Testis (tissue), 3 donors: ENCODE results near the gene SFTPB. TPM values are rescaled to one million over a fixed set of nuclear protein-coding genes. Genes with fewer than 3 reads are reported as not detected.

Experiments used
- DNase-seq: peaks from one replicate; pipeline ENCODE4 v3.0.0-alpha.2; 2019
- H3K27ac ChIP-seq, 2 donors: fragments of 200-600 bp; sonication (generic); one replicate each; pipeline ENCODE4 v1.5.1; 2019
- H3K27me3 ChIP-seq: fragments of 200-600 bp; sonication (generic); one replicate; pipeline ENCODE4 v1.5.1; 2019
- H3K36me3 ChIP-seq: fragments of 200-600 bp; sonication (generic); one replicate; pipeline ENCODE4 v1.5.1; 2017; ENCODE audit warnings: low read depth; ENCODE audit errors: missing control alignments
- H3K4me1 ChIP-seq: fragments of 200-600 bp; sonication (generic); one replicate; pipeline ENCODE4 v1.5.1; 2019
- H3K4me3 ChIP-seq, 2 donors: fragments of 200-600 bp; sonication (generic); one replicate each; pipeline ENCODE4 v1.5.1; 2017 to 2019
- H3K9me3 ChIP-seq: fragments of 200-600 bp; sonication (generic); one replicate; pipeline ENCODE4 v1.5.1; 2017
- CTCF ChIP-seq, 3 experiments: fragments of 450-650 bp in 2 of 3; fragments of 200-600 bp in 1 of 3; sonication (generic) in 1 of 3; IDR thresholded peaks; one replicate each; pipeline ENCODE4 v1.5.1; 2016 to 2019; ENCODE audit warnings: antibody characterized with exemption in 3 of 3, mild to moderate bottlenecking in 2 of 3, moderate library complexity in 1 of 3
- POLR2A ChIP-seq: fragments of 450-650 bp; IDR thresholded peaks from one replicate; pipeline ENCODE4 v1.6.1; 2017; ENCODE audit warnings: antibody characterized with exemption, mild to moderate bottlenecking, moderate library complexity
- WGBS, 2 donors: methylation state at CpG; one replicate each; pipeline ENCODE4 v1.1.5; 2018; 5-methylcytosine and 5-hydroxymethylcytosine counted together
- intact Hi-C: fragments of 100-400 bp; cut with DNase I; formaldehyde crosslinking; loops from one replicate; pipeline ENCODE4 v1.15.1; 2023; ENCODE audit warnings: low total_unique reads
- polyA plus RNA-seq: library from polyadenylated mRNA; stranded (reverse); fragments of 350-450 nt; fragmentation: Illumina TruSeq; extraction: RNeasy Lipid Tissue Mini Kit (QIAGEN cat#74804); gene quantifications from one replicate; pipeline ENCODE4 v1.2.3, GENCODE V29; 2014; ENCODE audit warnings: low read depth, low replicate concordance; ENCODE audit not compliant: insufficient read depth
- total RNA-seq, 2 donors: library from RNA; depleted of rRNA; stranded (reverse); fragments of >200 nt; gene quantifications; one replicate each; pipeline ENCODE4 v1.2.3, GENCODE V29; 2016

The SFTPB gene
- total and polyA plus RNA-seq, 3 donors from 2014 or later = 0.25 to 0.36 TPM; not detected in 1

GRCh38 chr2:85706063-85706462 lies 38.1 kb upstream of the SFTPB start:
- intact Hi-C loops = no loop called here
- Histone ChIP-seq H3K4me1 (peaks cover 25% of the 10 kb centered on the region), H3K27me3 (no peaks in the 10 kb centered on the region), H3K9me3 (no peaks in the 10 kb centered on the region), H3K4me3 (no peak overlapping the region), H3K27ac (peak overlapping the region; percentile 34 to 38), H3K36me3 (no peaks in the 10 kb centered on the region)
- DNase-seq = no peak
- 82 to 88% methylated on average over 6 of the region's 6 CpGs for WGBS, 2 donors
- no peak for TF ChIP-seq POLR2A

- Histone ChIP-seq H3K36me3 (no peaks in the 10 kb centered on the region), H3K27ac (peak overlapping the region; percentile 34 to 38), H3K27me3 (no peaks in the 10 kb centered on the region), H3K4me3 (no peak overlapping the region), H3K9me3 (no peaks in the 10 kb centered on the region), H3K4me1 (peaks cover 21% of the 10 kb centered on the region)
- no peak for DNase-seq
- 86 to 89% methylated on average over 2 of the region's 2 CpGs for WGBS, 2 donors
- intact Hi-C loops = no loop called here
- TF ChIP-seq CTCF (IDR thresholded peaks at IDR 0.05) = no peak
- TF ChIP-seq POLR2A = no peak
Observed at GRCh38 chr2:85705680-85706039, 37.7 kb upstream of the SFTPB start.

- intact Hi-C loops = no loop called here
- H3K27me3 ChIP-seq = no peaks in the 10 kb centered on the region
- H3K27ac ChIP-seq = peak overlapping the region; percentile 10 to 34
Observed at GRCh38 chr2:85704800-85705679, 37.0 kb upstream of the SFTPB start.

GRCh38 chr2:85704038-85704437 lies 36.0 kb upstream of the SFTPB start:
- no peak for TF ChIP-seq CTCF (IDR thresholded peaks at IDR 0.05)
- no peak for TF ChIP-seq POLR2A
- no peaks in the 10 kb centered on the region for H3K36me3 ChIP-seq
- intact Hi-C loops = no loop called here
- H3K4me3 ChIP-seq = no peak overlapping the region
- H3K9me3 ChIP-seq = no peaks in the 10 kb centered on the region
- no peak for DNase-seq
- H3K4me1 ChIP-seq = peaks cover 6% of the 10 kb centered on the region
- H3K27ac ChIP-seq = no peak overlapping the region
- WGBS, 2 donors = 86 to 90% methylated on average over 3 of the region's 3 CpGs
- H3K27me3 ChIP-seq = no peaks in the 10 kb centered on the region

More at GRCh38 chr2:85704800-85705679, 37.0 kb upstream of the SFTPB start:
- no peaks in the 10 kb centered on the region for H3K36me3 ChIP-seq
- no peak for DNase-seq
- H3K4me3 ChIP-seq = no peak overlapping the region
- 90 to 91% methylated on average over 8 of the region's 8 CpGs for WGBS, 2 donors
- no peak for TF ChIP-seq CTCF (IDR thresholded peaks at IDR 0.05)
- no peak for TF ChIP-seq POLR2A
- peaks cover 15% of the 10 kb centered on the region for H3K4me1 ChIP-seq
- no peaks in the 10 kb centered on the region for H3K9me3 ChIP-seq

GRCh38 chr2:85703329-85703728 lies 35.3 kb upstream of the SFTPB start:
- DNase-seq = no peak
- Histone ChIP-seq H3K9me3 (no peaks in the 10 kb centered on the region), H3K4me3 (no peak overlapping the region), H3K27ac (no peak overlapping the region), H3K27me3 (no peaks in the 10 kb centered on the region), H3K36me3 (no peaks in the 10 kb centered on the region), H3K4me1 (peaks cover 5% of the 10 kb centered on the region)
- intact Hi-C loops = no loop called here
- TF ChIP-seq POLR2A (no peak), CTCF (IDR thresholded peaks at IDR 0.05) (no peak)
